GM21528 (cell line): Measurements from ENCODE around the gene MRPL20.
"Not testable (repeated sequence)": the region's sequence is repeated elsewhere in the genome, so short reads cannot be mapped to it uniquely, and the experiment has no call there.

Experiments used
- ATAC-seq: cut with Tn5 transposase; IDR thresholded peaks from one replicate; pipeline ENCODE4 v1.9.1; 2021; ENCODE audit warnings: mild to moderate bottlenecking, moderate library complexity; ENCODE audit not compliant: unreplicated experiment, low FRiP score

Gene MRPL20

DNA sequence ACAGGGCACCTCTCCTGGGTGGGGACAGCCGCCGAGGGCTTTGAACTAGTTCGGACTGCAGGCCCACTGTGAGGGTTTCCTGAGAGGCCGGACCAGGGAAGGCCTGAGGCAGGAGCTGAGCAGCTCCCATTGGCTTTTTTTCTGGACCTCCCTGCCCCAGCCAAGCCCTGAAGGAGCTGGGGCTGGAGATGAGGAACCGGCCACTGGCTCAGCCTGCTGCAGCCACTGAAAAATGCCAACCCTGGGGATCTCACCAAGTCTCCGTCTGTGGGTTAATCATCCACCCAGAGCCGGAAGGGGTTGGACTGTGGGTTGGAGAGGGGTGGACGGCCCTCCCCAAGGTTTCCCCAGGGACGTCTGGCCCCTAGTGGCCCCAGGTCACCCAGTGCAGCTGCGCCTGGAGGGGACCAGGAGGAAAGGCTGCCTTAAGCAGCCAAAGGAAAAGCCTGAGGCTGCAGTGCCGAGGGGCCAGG, 30.8 kb upstream of the MRPL20 start:
- no peak for ATAC-seq

DNA sequence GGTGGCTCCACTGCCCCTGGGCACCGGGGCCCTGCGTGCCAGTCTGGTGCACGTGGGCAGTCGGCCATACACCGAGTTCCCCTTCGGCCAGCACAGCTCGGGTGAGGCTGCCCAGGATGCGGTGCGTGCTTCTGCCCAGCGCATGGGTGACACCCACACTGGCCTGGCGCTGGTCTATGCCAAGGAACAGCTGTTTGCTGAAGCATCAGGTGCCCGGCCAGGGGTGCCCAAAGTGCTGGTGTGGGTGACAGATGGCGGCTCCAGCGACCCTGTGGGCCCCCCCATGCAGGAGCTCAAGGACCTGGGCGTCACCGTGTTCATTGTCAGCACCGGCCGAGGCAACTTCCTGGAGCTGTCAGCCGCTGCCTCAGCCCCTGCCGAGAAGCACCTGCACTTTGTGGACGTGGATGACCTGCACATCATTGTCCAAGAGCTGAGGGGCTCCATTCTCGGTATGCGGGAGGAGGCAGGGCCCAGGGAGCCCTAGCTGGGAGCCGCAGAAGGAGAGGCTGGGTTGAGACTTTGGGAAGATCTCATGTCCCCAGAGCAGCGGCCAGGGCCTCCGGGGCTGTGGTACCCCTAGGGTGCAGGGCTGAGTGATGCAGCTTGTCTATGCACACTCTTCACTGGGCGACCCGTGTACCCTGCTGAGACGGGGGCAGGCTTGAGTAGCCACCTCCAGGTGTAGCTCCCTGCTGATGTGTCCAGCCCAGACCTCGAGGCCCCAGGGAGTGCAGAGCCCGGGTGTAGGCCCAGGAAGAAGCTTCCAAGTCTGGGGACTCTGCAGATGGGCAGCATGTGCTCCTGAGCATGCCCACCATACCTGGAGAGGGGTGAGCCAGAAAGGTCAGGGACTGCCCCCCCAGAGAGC, 30.2 kb upstream of the MRPL20 start:
- no peak for ATAC-seq

DNA sequence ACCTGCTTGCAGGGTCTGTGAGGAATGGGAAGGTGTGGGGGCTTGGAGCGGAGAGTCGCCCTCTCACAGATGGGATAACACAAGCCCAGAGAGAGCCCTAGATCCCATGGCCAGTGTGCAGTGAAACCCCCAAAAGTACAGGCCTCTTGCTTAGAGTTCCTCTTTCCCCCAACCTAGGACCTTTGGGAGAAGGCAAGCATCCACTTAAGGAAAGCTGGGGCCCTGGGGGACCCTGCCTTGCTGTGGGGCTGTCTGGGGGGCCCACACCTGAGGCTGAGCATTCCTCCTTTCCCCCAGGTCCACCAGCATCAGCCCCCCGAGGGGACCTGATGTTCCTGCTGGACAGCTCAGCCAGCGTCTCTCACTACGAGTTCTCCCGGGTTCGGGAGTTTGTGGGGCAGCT, 29.5 kb upstream of the MRPL20 start:
- ATAC-seq = no peak

DNA sequence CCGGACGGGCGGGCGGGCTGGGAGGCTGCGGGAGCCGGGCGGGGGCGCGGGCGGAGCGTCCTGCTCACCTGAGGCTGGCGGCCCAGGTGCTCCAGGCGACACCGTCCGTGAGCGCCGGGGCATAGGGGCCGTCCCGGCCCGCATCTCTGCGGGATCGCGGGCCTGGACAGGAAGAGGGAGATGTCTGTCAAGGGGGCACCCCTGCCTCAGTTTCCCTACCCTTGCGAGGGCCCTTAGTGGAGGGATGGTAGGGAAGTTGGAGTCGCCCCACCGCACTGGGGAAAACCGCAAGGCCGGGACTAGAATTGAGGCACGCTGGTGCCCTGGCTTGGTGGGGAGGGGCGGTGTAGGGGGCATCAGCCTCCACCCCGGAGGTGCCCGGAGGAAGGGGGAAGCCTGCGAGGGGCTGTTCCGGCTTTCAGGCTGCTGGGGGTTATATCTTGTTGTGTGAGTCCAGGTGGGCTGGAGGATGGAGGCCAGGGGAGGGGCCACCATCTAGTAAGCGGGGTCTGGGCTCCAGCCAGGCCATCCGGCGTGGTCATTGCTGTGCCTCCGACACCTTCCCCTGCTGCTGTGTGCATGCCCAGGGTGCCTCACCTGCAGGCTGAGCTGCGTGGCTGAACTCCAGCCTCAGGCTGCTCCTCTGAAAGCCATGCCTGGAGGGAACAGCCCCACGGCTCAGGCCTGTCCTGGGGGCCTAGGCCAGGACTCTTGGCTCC, 29.0 kb upstream of the MRPL20 start:
- ATAC-seq = no peak

DNA sequence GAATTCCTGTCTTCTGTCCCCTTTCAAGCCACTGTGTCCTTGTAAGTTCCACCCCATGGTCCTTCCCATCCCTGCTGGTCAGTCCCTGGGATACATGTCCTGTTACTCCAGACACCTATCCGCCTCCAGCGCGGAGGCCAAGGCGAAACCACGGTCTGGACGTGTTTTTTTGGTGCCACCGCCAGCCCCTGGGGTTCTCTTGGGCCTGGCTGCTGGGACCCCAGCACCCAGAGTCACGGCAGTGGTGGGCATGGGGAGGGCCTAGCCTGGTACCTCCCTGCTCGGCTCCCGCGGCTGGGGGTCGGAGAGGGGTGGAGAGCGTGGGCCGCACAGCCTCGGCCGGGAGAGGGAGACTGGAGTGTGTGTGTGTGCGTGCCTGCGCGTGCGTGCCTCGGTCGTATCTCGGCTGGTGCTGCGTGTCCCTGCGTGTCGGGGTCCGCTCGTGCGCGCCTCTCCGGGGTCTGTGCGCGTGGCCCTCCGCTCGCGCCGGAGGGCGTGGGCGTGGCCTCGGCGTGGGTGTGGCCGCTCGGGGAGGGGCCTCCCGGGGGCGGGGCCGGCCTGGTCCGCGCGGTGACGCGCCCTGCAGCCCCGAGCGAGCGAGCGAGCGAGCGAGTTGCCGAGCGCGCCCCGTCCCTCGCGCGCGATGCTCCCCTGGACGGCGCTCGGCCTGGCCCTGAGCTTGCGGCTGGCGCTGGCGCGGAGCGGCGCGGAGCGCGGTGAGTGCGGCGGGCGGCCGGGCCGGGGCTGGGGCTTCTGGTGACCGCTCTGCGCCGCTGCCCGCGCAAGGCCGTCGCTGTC, 28.2 kb upstream of the MRPL20 start, which contains the start of gene VWA1:
VWA1 (plus strand) TSS at position 585 of the 798 bp plus-strand sequence; CDS start at position 644, 59 bp downstream.
- ATAC-seq = no peak

DNA sequence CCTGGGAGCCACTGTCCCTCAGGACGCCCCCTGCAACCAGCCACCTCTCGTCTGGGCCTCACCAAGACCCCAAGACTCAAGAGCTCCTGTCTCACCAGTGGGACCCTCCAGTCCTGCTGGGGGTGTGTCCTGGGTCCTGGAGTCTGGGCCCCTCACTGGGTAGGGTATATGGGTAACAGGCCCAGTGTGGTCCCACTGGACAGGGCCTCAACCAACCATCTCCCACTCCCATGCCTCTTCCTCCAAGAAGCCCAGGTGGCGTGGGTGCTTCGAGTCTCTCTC, 27.7 kb upstream of the MRPL20 start:
- ATAC-seq = no peak

DNA sequence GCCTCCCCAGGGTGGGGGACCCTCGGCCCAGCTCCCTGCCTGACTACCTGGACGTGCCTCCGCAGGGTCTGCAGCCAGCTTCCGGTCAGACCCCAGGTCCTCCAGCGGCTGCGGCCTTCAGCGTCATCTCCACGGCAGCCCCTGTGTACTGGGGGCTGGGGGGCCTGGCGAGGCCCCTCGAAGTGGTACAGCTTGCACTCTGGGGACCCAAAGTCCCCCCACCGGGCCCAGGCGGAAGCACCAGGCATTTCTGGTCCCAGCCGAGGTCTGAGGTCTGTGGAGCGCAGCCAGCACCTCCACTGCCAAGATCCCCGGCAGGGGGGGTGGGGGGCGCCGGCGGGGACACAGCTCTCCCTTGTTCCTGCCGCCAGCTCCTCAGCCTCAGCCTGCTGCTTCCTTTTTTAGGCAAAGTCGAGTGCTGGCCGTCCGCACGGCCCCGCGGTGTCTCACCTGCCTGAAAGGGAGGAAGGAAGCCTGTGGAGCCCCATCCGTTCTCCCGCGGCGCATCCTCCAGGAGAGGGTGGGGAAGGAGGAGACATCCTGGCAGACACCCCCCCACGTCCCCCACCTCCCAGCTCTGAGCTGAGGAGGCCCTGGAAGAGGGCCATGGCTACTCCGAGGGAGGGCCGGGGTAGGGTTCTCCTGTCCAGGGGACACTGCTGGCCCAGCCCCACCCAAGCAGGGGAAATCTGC, 27.2 kb upstream of the MRPL20 start:
- ATAC-seq = no peak

DNA sequence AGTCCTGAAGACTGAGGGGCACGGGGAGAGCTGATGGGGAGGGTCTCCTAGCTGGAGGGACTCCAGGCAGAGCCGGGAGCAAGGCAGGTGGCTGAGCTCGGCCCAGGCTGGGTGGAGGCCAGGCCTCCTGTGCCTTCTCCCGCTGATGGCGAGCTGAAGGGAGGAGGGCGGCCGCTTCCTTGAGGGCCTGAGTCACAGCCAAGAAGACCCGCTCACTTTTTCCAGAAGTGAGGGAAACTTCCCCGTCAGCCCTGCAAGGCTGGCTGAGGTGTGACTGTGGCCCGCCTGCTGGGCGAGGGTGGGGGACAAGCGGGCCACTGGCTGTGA, 26.7 kb upstream of the MRPL20 start:
- no peak for ATAC-seq

DNA sequence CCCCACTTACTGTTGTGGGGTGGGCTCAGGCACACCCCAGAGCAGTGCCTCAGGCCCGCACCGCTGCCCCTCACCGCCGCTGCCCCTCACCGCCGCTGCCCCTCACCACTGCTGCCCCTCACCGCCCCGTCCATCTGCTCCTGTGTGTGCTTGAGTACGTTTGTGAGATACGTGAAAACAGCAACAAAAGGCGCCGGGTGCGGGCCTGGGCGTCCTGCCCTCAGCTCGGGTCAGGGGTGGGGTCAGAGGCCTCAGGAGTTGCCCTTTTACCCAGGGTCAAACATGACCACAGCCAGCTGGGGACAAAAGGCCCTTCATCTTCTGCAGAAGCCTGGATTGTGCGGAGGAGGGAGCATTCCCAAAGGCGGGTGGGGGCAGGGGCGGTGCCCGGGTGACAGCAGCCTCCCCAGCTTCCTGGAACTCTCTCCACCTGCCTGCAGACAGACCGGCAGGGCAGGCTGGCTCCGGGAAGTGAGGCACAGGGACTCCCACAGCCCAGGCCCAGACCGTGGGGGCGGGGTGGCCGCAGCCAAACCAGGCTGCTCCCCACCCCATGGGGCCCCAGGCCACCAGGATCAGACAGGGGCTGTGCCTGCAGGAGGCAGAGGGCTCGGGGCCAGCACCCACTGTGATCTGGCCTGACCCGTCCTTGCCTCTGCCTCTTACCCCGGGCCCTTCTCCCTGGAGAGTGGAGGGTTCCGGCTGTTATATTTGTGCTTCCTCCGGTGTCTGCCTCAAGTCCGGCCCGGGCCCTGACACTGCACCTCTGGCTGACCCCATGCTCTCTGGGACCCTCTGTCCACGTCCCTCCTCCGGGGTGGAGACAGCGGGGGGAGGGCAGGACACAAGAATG, 26.1 kb upstream of the MRPL20 start:
- ATAC-seq = no peak

DNA sequence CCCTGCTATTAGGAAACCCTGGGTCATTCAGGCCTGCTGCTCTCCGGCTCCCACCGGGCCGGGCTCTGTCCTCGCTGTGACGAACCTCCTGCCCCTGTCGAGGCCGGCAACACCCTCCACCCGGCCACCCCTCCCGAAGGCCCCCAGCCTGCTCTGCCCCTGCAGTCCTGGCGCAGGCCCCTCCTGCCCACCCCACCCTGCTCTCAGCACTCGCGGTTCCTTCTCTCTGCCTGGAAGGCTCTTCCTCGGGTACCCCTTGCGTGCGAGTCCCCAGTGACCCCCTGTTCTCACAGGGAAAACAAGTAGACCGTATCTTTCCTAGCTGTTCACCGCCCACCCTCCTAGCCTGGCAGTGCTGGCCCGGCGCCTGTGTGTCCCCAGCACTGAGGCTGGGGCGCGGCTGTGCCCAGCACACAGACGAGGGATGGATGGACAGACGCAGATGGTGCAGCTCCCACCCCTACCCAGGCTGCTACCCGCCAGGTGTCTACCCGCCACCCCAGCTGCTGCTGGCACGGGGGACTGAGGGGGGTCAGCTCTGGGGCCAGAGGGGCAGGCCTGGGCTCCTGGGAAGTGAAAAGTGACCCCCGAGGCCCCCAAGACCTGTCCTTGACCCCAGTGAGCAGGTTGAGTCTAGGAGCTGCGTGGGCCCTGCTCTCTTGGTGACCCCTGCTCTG, 25.3 kb upstream of the MRPL20 start:
- no peak for ATAC-seq

DNA sequence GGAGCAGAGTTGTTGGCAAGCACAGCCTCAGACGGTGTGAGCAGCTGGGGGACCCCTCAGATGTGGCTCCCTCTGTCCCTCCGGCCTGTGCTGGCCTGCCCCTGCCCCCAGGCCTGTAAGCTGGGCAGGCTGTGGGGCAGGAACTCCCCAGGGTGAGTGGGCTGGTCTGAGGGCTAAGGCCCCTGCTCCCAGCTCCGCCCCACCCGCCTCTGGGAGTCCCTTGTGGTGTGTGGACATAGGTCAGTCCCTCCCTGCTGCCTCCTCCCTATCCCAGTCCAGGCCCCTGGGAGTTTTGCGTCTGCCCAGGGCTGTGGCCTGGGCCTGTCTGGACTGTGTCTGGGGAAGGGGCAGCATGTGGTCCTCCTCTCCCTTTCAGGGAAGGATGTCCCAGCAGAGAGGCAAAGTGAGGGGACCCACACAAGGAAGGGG, 24.8 kb upstream of the MRPL20 start:
- no peak for ATAC-seq

DNA sequence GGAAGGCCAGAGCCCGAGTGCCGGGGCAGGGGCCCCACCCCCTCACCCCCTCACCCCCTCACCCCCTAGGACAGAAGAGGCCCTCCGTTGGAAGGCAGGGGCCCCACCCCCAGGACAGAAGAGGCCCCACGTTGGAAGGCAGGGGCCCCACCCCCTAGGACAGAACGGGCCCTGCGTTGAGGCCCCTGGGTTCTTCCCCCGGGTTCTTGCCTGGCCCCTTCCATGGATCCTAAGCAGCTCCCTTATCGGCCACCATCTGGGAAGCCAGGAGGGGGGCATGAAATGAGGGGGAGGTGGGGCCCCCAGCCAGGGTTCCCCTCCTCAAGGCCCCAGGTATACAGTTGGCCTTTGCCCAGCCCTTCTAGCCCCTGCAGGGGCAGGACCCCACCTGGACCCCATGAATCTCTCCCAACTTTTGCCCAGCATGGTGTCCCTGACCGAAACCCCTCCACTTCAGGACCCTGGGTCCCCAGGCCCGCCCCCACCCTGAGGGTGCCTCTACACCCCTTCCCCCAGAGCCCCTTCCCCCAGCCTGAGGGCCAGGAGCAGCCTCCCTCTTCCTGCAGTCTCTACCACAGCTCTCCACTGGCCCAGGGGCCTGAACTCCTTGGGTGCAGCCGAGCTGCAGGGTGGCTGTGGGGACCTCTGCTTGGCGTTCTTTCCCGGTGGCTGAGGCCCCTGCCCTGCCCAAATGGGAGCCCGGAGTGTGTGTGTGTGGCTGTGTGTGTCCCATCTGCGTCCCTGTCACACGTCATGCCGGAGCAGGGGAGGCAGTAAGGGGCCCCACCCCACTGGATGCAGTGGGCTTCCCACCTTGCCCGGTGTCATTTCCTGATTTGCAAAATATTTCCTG, 24.1 kb upstream of the MRPL20 start:
- no peak for ATAC-seq

DNA sequence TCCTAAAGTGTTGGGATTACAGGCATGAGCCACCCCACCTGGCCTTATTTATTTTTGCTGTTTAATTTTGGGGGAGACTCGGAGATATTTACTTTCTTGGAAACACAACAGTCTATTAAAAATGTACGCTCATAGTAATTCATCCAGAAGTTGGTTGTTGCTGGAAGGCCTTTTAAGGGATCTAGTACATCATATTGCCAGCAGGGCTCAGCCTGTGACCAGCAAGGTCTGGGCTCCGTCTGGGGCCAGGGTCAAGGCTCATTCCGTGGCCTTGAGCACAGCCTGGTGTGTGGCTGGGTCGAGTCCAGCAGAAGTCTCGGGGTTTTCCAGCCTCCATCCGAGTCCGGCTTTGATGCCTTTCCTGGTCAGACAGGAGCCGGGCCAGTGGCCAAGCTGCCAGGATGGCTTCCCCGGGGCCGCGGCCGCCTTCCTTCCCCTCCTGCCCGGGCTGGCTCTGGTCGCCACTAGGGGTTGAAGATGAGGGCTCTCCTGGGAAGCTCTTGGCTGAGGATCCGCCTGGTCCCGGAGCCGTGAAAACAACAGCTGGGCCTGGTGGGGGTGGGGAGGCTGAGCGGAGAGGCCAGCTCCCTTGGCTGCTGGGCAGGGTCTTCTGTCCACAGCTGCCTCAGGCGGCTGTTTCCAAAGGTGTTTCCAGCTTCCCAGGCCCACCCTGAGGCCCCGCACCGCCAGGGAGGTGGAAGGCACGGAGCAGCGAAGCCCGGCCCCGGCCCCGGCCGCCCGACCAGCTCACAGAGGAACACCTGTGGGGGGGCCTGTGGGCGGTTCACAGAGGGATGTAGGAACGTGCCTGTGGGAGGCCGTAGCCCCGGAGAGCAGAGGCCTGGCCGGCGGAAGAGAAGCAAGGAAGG, 23.3 kb upstream of the MRPL20 start:
- no peak for ATAC-seq

DNA sequence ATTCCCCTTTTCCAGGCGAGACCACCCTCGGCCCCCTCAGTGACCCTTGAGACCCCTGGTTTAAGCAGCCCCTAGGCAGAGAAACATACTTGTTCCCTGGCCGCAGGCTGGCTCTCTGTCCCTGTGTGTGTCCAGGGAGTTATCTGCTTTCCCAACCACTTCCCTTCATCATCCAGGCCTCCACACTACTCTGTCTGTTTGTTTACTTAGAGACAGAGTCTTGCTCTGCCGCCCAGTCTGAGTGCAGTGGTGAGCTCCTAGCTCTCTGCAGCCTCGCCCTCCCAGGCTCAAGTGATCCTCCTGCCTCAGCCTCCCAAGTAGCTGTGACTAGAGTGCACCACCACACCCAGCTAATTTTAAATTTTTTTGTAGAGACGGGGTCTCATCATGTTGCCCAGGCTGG, 22.6 kb upstream of the MRPL20 start:
- ATAC-seq = no peak

DNA sequence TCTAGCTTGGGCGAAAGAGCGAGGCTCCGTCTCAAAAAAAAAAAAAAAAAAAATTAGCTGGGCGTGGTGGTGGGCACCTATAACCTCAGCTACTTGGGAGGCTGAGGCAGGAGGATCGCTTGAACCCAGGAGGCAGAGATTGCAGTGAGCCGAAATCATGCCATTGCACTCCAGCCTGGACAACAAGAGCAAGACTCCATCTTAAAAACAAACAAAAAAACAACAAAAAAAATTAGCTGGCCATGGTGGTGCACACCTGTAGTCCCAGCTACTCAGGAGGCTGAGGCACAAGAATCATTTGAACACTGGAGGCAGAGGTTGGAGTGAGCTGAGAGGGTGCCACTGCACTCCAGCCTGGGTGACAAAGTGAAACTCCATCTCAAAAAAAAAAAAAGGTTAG, 21.9 kb upstream of the MRPL20 start:
- not testable (repeated sequence) for ATAC-seq

DNA sequence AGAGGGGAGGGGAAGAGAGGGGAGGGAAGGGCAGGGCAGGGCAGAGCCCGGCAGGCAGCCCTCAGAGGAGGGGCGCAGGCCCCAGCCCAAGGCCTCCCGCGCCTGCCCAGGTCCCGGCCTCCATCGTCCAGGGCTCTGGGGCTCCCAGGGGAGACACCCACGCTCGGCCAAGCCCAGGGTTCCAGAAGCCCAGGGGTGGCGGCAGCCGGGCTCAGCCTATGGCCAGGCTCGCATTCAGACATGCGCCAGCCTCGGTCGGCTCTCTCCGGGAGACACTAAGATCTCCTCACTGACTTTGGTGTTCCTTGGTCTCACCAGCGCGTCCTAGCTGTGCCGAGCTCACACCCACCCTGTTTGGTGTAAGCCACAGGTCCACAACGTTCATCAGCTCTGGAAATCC, 21.1 kb upstream of the MRPL20 start:
- ATAC-seq = no peak

DNA sequence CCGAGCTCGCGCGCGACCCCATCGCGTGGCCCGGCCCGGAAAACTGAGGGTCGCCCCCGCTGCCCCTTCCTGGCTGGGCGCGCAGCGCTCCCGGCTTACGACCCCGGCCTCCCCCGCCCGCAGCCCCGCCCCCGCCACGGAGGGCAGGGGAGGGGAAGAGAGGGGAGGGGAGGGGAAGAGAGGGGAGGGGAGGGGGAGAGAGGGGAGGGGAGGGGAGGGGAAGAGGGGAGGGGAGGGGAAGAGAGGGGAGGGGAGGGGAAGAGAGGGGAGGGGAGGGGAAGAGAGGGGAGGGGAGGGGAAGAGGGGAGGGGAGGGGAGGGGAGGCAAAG, 20.7 kb upstream of the MRPL20 start:
- ATAC-seq = no peak
